GM12874 (cell line): Measurements from ENCODE around the gene CCND1.

ENCODE experiments used
- CTCF ChIP-seq: IDR thresholded peaks from 2 replicates; pipeline ENCODE4 v1.5.1; 2011; ENCODE audit warnings: low read depth, mild to moderate bottlenecking, control low read depth, low read length, moderate library complexity; ENCODE audit not compliant: insufficient read depth

CCND1 gene

GRCh38 chr11:69611548-69612526, 29.1 kb upstream of the CCND1 start:
- TF ChIP-seq CTCF: no peak

- no peak for TF ChIP-seq CTCF
Measured at GRCh38 chr11:69613594-69613993, 27.4 kb upstream of the CCND1 start.

- TF ChIP-seq CTCF: no peak
Measured at GRCh38 chr11:69614085-69614484, 26.9 kb upstream of the CCND1 start.

GRCh38 chr11:69615545-69616278, 25.2 kb upstream of the CCND1 start:
- no peak for TF ChIP-seq CTCF

- no peak for TF ChIP-seq CTCF
Measured at GRCh38 chr11:69617220-69617619, 23.7 kb upstream of the CCND1 start.

- no peak for TF ChIP-seq CTCF
Measured at GRCh38 chr11:69617682-69618081, 23.3 kb upstream of the CCND1 start.

GRCh38 chr11:69618237-69618636, 22.7 kb upstream of the CCND1 start:
- no peak for TF ChIP-seq CTCF
